ENCODE results near the gene CCDC39. TPM values are rescaled to one million over a fixed set of nuclear protein-coding genes. Genes with fewer than 3 reads are reported as not detected.

The CCDC39 gene
- polyA plus RNA-seq, 2 of the 4 experiments (the other 2 are of a cell fraction): not detected

GRCh38 chr3:180601688-180602666, 77.3 kb downstream of the CCDC39 start, which contains the start of gene TTC14 (continued):
- no peak for TF ChIP-seq USF2 (IDR thresholded peaks at IDR 0.05)

GRCh38 chr3:180600473-180600872, 78.8 kb downstream of the CCDC39 start:
- CTCF ChIA-PET: interaction anchor here (2.0 kb wide), 1 partner anchor 671 kb away, joined by 5 read pairs; no protein-coding TSS in a partner anchor
- Histone ChIP-seq H3K4me1 (peaks cover 10% of the 10 kb centered on the region; the same call in 1 of the 3 replicates), H3K4me3 (no peak overlapping the region), H3K27ac (no peak overlapping the region), H3K4me2 (no peak overlapping the region), H3K9me3 (peaks cover 11% of the 10 kb centered on the region)
- POLR2A ChIA-PET: no interaction called here
- TF ChIP-seq POLR2A (IDR thresholded peaks at IDR 0.05; ENCODE audit: low read length) (no peak), CEBPB (IDR thresholded peaks at IDR 0.05) (no peak), MAFK (IDR thresholded peaks at IDR 0.05; ENCODE audit: partially characterized antibody) (no peak), GATA3 (IDR thresholded peaks at IDR 0.05; ENCODE audit: borderline replicate concordance) (no peak), JUNB (IDR thresholded peaks at IDR 0.05) (no peak), ZC3H11A (IDR thresholded peaks at IDR 0.05) (no peak), CHD4 (IDR thresholded peaks at IDR 0.05; ENCODE audit: borderline replicate concordance) (no peak), CTCF (IDR thresholded peaks at IDR 0.05) (no peak), FOSL2 (IDR thresholded peaks at IDR 0.05) (no peak), FOSL2 (CRISPR knock-in tag; IDR thresholded peaks at IDR 0.05) (no peak), CBX2 (IDR thresholded peaks at IDR 0.05; ENCODE audit: borderline replicate concordance, low read depth) (no peak), ATOH8 (CRISPR knock-in tag; IDR thresholded peaks at IDR 0.05; ENCODE audit: low read depth) (no peak), TP53 (CRISPR knock-in tag; IDR thresholded peaks at IDR 0.05) (no peak), ZFP36 (IDR thresholded peaks at IDR 0.05; ENCODE audit: borderline replicate concordance, partially characterized antibody) (no peak)
- DNase-seq (ENCODE audit: low read depth in 1 of 2, low spot score in 1 of 2) (no peak), ATAC-seq (no peak), FAIRE-seq (no peak)
- 97% methylated on average over 15 of the region's 15 CpGs for WGBS (ENCODE audit: missing lambda C conversion rate)

GRCh38 chr3:180595559-180595935, 83.7 kb downstream of the CCDC39 start:
- 0% methylated on average over 1 of the region's 1 CpG for WGBS (ENCODE audit: missing lambda C conversion rate)
- FAIRE-seq (no peak), ATAC-seq (no peak), DNase-seq (ENCODE audit: low read depth in 1 of 2, low spot score in 1 of 2) (no peak)
- H3K4me3 ChIP-seq: no peak overlapping the region
- TF ChIP-seq SMC3 (IDR thresholded peaks at IDR 0.05) (no peak), RNF2 (IDR thresholded peaks at IDR 0.05; ENCODE audit: borderline replicate concordance, low read depth) (no peak), FOXS1 (CRISPR knock-in tag; IDR thresholded peaks at IDR 0.05) (no peak), JUN (IDR thresholded peaks at IDR 0.05) (no peak), HDAC2 (IDR thresholded peaks at IDR 0.05) (no peak), JUNB (IDR thresholded peaks at IDR 0.05) (no peak), RARB (CRISPR knock-in tag; IDR thresholded peaks at IDR 0.05) (no peak), TP53 (CRISPR knock-in tag; IDR thresholded peaks at IDR 0.05) (no peak)
- ChIA-PET POLR2A (no interaction called here), CTCF (interaction anchor here (0.7 to 1.3 kb wide), 4 partner anchors 11 to 669 kb away, joined by 3 to 5 read pairs (median 4); no protein-coding TSS in a partner anchor)
- no peaks in the 10 kb centered on the region; the same call in 2 of the 3 replicates for H3K9me3 ChIP-seq
- no peak overlapping the region for H3K27ac ChIP-seq
- no peak overlapping the region for H3K4me2 ChIP-seq
- H3K4me1 ChIP-seq: no peaks in the 10 kb centered on the region
